IMR-90 (cell line): ENCODE results near the gene LRRC4C. TPM values are rescaled to one million over a fixed set of nuclear protein-coding genes. Genes with fewer than 3 reads are reported as not detected.

ENCODE experiments used
- ATAC-seq: fragments of 200-7000 bp; cut with Tn5 transposase; 2 replicates; pipeline ENCODE4 v1.9.1; 2020; ENCODE audit warnings: low read depth, mild to moderate bottlenecking, moderate library complexity
- BruUV-seq: library from RNA; stranded (reverse); fragments of 400-500 nt; replicated peaks from 2 replicates; lab custom pipeline; 2021; lab: Mats Ljungman, UMichigan
- CTCF ChIA-PET: fragments of 300-600 bp; formaldehyde crosslinking; extraction: SDS; loops from one replicate; lab custom pipeline; 2021; ENCODE audit warnings: antibody characterized with exemption; lab: Yijun Ruan, JAX
- POLR2A ChIA-PET: fragments of 300-600 bp; sonication (Branson Sonifier 250); formaldehyde crosslinking; loops from one replicate; lab custom pipeline; 2022; ENCODE audit warnings: antibody characterized with exemption; ENCODE audit not compliant: unreplicated experiment; lab: Charles Lee
- DNase-seq: peaks from one replicate; pipeline ENCODE4 v3.0.0; 2013
- H2AFZ ChIP-seq: replicated peaks from 2 replicates; pipeline ENCODE3; 2013; ENCODE audit warnings: low read length, mild to moderate bottlenecking; ENCODE audit not compliant: poor library complexity
- H2AK5ac ChIP-seq: 2 replicates; pipeline ENCODE4 v1.6.1; 2013; ENCODE audit warnings: low read depth, low read length, inconsistent platforms
- H2AK9ac ChIP-seq: replicated peaks from 2 replicates; pipeline ENCODE3; 2013; ENCODE audit warnings: mild to moderate bottlenecking, low read depth, low read length, moderate library complexity; ENCODE audit not compliant: poor library complexity
- H2BK120ac ChIP-seq: 2 replicates; pipeline ENCODE4 v1.6.1; 2013; ENCODE audit warnings: low read depth, low read length, inconsistent platforms
- H2BK15ac ChIP-seq: 3 replicates; pipeline ENCODE4 v1.6.1; 2013; ENCODE audit warnings: low read depth, low read length, inconsistent platforms
- H2BK20ac ChIP-seq: 2 replicates; pipeline ENCODE4 v1.6.1; 2013; ENCODE audit warnings: low read depth, mild to moderate bottlenecking, inconsistent platforms, low read length, moderate library complexity
- H2BK5ac ChIP-seq: 2 replicates; pipeline ENCODE4 v1.6.1; 2013; ENCODE audit warnings: mild to moderate bottlenecking, low read depth, low read length, inconsistent platforms; ENCODE audit not compliant: poor library complexity, severe bottlenecking
- H3K14ac ChIP-seq: replicated peaks from 2 replicates; pipeline ENCODE4 v1.6.1; 2013; ENCODE audit warnings: low read depth, low read length, inconsistent platforms
- H3K18ac ChIP-seq: 2 replicates; pipeline ENCODE4 v1.6.1; 2013; ENCODE audit warnings: low read depth, low read length, control low read depth
- H3K23ac ChIP-seq: 2 replicates; pipeline ENCODE4 v1.6.1; 2013; ENCODE audit warnings: low read depth, low read length, inconsistent platforms
- H3K27ac ChIP-seq: 2 replicates; pipeline ENCODE4 v1.5.1; 2013; ENCODE audit warnings: mild to moderate bottlenecking, control low read depth, low read length; ENCODE audit not compliant: insufficient read depth
- H3K27me3 ChIP-seq: 2 replicates; pipeline ENCODE4 v1.6.1; 2013; ENCODE audit warnings: low read length; ENCODE audit not compliant: control insufficient read depth, insufficient read depth
- H3K36me3 ChIP-seq: 2 replicates; pipeline ENCODE4 v1.6.1; 2013; ENCODE audit warnings: low read length, mixed read lengths; ENCODE audit not compliant: control insufficient read depth, insufficient read depth
- H3K4ac ChIP-seq: 2 replicates; pipeline ENCODE4 v1.6.1; 2013; ENCODE audit warnings: low read depth, low read length, inconsistent platforms
- H3K4me1 ChIP-seq: 2 replicates; pipeline ENCODE4 v1.6.1; 2013; ENCODE audit warnings: low read length, mixed read lengths; ENCODE audit not compliant: control insufficient read depth, insufficient read depth
- H3K4me2 ChIP-seq: 2 replicates; pipeline ENCODE4 v1.6.1; 2013; ENCODE audit warnings: low read depth, mild to moderate bottlenecking, control low read depth, low read length, moderate library complexity
- H3K4me3 ChIP-seq: 2 replicates; pipeline ENCODE4 v1.5.1; 2013; ENCODE audit warnings: low read depth, mild to moderate bottlenecking, control low read depth, low read length, moderate library complexity; ENCODE audit not compliant: insufficient read depth
- H3K56ac ChIP-seq: 2 replicates; pipeline ENCODE4 v1.6.1; 2013; ENCODE audit warnings: low read length, inconsistent platforms; ENCODE audit not compliant: insufficient read depth; ENCODE audit errors: extremely low read depth
- H3K79me1 ChIP-seq, 2 experiments: 2 replicates each; pipeline ENCODE4 v1.6.1; 2013; ENCODE audit warnings: low read length in 2 of 2, inconsistent platforms in 1 of 2, low read depth in 1 of 2
- H3K9ac ChIP-seq: 2 replicates; pipeline ENCODE4 v1.6.1; 2013; ENCODE audit warnings: low read depth, low read length, control low read depth
- H3K9me1 ChIP-seq: 2 replicates; pipeline ENCODE4 v1.6.1; 2013; ENCODE audit warnings: low read length, inconsistent platforms; ENCODE audit not compliant: insufficient read depth
- H3K9me3 ChIP-seq: 2 replicates; pipeline ENCODE4 v1.6.1; 2013; ENCODE audit warnings: low read length; ENCODE audit not compliant: control insufficient read depth, insufficient read depth
- H4K20me1 ChIP-seq: 2 replicates; pipeline ENCODE4 v1.6.1; 2013; ENCODE audit warnings: low read length, inconsistent platforms; ENCODE audit not compliant: insufficient read depth
- H4K5ac ChIP-seq: 2 replicates; pipeline ENCODE4 v1.6.1; 2013; ENCODE audit warnings: mild to moderate bottlenecking, low read depth, low read length, control low read depth
- H4K8ac ChIP-seq, 2 experiments: 2 replicates each; pipeline ENCODE4 v1.6.1; 2013; ENCODE audit warnings: low read depth in 2 of 2, low read length in 2 of 2, control low read depth in 1 of 2, inconsistent platforms in 1 of 2
- H4K91ac ChIP-seq: 2 replicates; pipeline ENCODE4 v1.6.1; 2013; ENCODE audit warnings: low read depth, low read length, inconsistent platforms; ENCODE audit not compliant: insufficient read depth
- RAD21 ChIP-seq: IDR thresholded peaks from 2 replicates; pipeline ENCODE4 v1.6.1; 2012; ENCODE audit warnings: low read length, improper control_type of control experiment
- WGBS, 2 experiments: methylation state at CpG; one replicate each; pipeline versions ENCODE4 v1.1.5 to v1.1.7; 2013; ENCODE audit warnings: missing lambda C conversion rate in 2 of 2; ENCODE audit not compliant: insufficient read length in 1 of 2; ENCODE audit errors: extremely low coverage in 2 of 2; 5-methylcytosine and 5-hydroxymethylcytosine counted together
- dilution Hi-C: fragments of 300-500 bp; cut with HindIII; formaldehyde crosslinking; loops from one replicate; pipeline ENCODE4 v1.14.3; 2018; ENCODE audit warnings: low sequenced_read_pairs; ENCODE audit not compliant: unreplicated experiment
- in situ Hi-C: fragments of 300-500 bp; cut with MboI; formaldehyde crosslinking; loops from 3 replicates; pipeline ENCODE4 v1.14.3; 2019; ENCODE audit warnings: low sequenced_read_pairs, inconsistent platforms, mixed read lengths
- intact Hi-C: fragments of 100-400 bp; cut with micrococcal nuclease; formaldehyde crosslinking; loops from 2 replicates; pipeline ENCODE4 v1.10.0; 2022
- polyA plus RNA-seq, 3 experiments: library from polyadenylated mRNA; depleted of rRNA; stranded (reverse); fragments of >200 nt; gene quantifications; 2 replicates each; pipeline ENCODE4 v1.2.3, GENCODE V29; 2012; ENCODE audit warnings: low replicate concordance in 1 of 3
- total RNA-seq: library from RNA; depleted of rRNA; stranded (reverse); fragments of >200 nt; gene quantifications from 2 replicates; pipeline ENCODE4 v1.2.3, GENCODE V29; 2012
- TF ChIP-seq, protein P1 (sequence below): conservative IDR thresholded peaks from 2 replicates; pipeline ENCODE4 v1.5.1; 2012; ENCODE audit warnings: mild to moderate bottlenecking, low read depth, low read length, improper control_type of control experiment

The LRRC4C gene
- total and polyA plus RNA-seq, 2 of the 4 experiments (the other 2 are of a cell fraction) = under 0.01 to 0.03 TPM

DNA sequence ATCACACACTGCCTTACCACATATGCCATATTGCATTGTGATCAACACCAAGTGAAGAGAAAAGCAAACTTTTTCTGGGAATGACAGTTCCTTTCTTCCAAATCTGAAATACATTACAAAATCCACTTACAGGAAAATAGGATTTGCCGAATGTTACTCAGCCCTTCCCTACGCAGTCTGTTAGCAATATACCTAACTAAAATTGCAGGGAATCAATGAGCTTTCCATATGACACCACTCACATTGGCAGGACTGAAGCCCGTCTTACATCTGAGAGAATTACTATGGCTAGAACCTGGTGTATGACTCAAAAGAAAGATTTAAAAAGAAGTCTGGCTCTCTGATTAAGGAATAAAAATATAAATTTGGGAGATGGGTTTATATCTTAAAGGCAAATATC lies 136.0 kb downstream of the LRRC4C start:
- H3K14ac ChIP-seq = no peak overlapping the region

More for the DNA sequence above, 136.0 kb downstream of the LRRC4C start:
- Histone ChIP-seq H4K8ac (no peak overlapping the region), H2BK15ac (no peak overlapping the region), H2BK120ac (no peak overlapping the region), H2AK5ac (no peak overlapping the region), H3K79me1 (no peaks in the 10 kb centered on the region), H2BK5ac (no peak overlapping the region), H4K91ac (no peak overlapping the region), H3K56ac (no peak overlapping the region), H3K4me2 (no peak overlapping the region), H3K23ac (no peak overlapping the region), H3K27me3 (no peaks in the 10 kb centered on the region), H3K4me3 (no peak overlapping the region), H4K20me1 (no peaks in the 10 kb centered on the region), H3K4me1 (no peaks in the 10 kb centered on the region), H2AK9ac (no peak overlapping the region), H3K9me3 (peaks cover 3% of the 10 kb centered on the region; the same call in 1 of the 2 replicates), H3K4ac (no peak overlapping the region), H3K36me3 (no peaks in the 10 kb centered on the region), H3K18ac (no peak overlapping the region), H4K5ac (no peak overlapping the region), H3K27ac (no peak overlapping the region), H3K9ac (no peak overlapping the region), H3K9me1 (no peaks in the 10 kb centered on the region), H2BK20ac (no peak overlapping the region), H2AFZ (no peak overlapping the region)
- no TSS peak for BruUV-seq
- in situ Hi-C loops = no loop called here
- CTCF ChIA-PET = no interaction called here
- no peak for TF ChIP-seq RAD21
- TF ChIP-seq, protein P1, sequence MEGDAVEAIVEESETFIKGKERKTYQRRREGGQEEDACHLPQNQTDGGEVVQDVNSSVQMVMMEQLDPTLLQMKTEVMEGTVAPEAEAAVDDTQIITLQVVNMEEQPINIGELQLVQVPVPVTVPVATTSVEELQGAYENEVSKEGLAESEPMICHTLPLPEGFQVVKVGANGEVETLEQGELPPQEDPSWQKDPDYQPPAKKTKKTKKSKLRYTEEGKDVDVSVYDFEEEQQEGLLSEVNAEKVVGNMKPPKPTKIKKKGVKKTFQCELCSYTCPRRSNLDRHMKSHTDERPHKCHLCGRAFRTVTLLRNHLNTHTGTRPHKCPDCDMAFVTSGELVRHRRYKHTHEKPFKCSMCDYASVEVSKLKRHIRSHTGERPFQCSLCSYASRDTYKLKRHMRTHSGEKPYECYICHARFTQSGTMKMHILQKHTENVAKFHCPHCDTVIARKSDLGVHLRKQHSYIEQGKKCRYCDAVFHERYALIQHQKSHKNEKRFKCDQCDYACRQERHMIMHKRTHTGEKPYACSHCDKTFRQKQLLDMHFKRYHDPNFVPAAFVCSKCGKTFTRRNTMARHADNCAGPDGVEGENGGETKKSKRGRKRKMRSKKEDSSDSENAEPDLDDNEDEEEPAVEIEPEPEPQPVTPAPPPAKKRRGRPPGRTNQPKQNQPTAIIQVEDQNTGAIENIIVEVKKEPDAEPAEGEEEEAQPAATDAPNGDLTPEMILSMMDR = no peak
- intact Hi-C loops = no loop called here
- WGBS, 2 experiments = no CpG with 5 or more reads among the region's 3 CpGs
- POLR2A ChIA-PET = no interaction called here
- dilution Hi-C loops = no loop called here
- DNase-seq (no peak), ATAC-seq (no peak)
